Activated CD4-positive, alpha-beta T cell treated with anti-CD3 and anti-CD28 coated beads, Interleukin-2, amount 50 U/mL, for 24 hours (primary cell): ENCODE measurements around the gene PHF20.
"Not testable (repeated sequence)": the region's sequence is repeated elsewhere in the genome, so short reads cannot be mapped to it uniquely, and the experiment has no call there.

Source experiments
- DNase-seq, 2 donors: peaks; one replicate each; pipeline ENCODE4 v3.0.0-alpha.2; 2020; ENCODE audit warnings: low read depth in 1 of 2, low spot score in 1 of 2

The PHF20 gene

DNA sequence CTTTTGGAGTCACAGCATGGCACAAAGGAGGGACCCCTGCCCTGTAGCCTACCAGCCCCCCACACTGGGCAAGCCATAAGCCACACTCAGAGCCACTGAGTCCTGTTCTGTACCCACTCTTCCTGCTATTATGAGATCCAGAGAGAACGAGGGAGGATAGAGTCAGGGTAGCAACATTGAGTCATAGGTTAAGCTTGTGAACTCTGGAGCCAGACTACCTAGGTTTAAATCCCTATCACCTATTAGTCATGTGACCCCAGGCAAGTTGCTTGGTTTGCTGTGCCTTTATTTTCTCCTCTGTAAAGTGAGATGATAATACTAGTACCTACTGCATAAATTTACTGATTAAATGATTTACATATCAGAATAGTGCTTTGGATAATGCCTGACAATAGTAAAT is 197.1 kb downstream of the PHF20 start:
- no peak for DNase-seq

DNA sequence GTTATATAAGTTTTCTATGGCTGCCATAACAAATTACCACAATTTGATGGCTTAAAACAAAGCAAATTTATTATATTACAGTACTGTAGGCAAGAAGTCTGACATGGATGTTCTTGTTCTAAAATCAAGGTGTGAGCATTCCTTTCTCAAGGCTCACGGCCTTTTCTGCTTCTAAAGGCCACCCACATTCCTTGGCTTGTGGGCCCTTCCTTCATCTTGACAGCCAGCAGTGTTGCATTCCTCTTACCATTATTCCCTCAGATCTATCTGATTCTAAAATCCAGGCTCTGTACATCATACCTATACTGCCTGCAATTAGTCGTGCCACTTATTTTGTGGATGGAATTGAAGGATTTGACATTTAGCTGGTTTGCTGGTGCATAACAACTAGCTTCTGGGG is 200.2 kb downstream of the PHF20 start:
- no peak for DNase-seq

DNA sequence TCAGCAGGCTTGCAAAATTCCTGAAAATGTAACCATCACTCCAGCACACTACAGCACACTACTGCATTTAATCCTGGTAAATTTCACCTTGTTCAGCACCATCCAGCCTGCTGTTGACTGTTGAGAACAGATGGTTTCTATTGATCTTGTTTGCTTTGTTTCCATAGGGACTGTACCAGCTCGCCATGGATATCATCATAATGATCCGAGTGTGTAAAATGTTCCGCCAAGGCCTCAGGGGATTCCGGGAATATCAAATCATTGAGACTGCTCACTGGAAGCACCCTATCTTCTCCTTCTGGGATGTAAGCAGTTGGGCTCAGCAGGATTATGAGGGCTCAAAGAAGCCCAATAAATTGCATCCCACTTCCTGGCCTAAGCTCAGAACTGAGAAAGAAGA is 200.6 kb downstream of the PHF20 start:
- no peak for DNase-seq

DNA sequence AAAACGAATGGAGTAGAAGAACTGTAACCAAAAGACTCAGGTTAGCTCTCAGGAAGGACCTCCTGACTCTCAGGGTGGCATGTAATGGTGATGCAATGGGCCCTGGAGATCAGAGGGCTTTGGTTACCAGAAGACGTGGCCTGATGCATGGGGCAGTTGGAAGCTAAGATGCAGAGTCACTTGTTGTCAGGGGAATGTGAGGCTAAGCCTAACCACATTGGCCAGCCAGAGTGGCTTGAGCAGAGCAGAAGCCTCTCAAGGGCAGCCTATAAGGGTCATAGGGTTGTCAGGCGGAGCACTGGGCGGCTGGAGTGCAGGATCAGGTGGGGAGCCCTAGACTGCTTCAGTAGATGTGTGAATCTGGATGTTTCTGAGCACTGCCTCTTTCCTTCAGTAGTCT is 202.4 kb downstream of the PHF20 start:
- DNase-seq = no peak

DNA sequence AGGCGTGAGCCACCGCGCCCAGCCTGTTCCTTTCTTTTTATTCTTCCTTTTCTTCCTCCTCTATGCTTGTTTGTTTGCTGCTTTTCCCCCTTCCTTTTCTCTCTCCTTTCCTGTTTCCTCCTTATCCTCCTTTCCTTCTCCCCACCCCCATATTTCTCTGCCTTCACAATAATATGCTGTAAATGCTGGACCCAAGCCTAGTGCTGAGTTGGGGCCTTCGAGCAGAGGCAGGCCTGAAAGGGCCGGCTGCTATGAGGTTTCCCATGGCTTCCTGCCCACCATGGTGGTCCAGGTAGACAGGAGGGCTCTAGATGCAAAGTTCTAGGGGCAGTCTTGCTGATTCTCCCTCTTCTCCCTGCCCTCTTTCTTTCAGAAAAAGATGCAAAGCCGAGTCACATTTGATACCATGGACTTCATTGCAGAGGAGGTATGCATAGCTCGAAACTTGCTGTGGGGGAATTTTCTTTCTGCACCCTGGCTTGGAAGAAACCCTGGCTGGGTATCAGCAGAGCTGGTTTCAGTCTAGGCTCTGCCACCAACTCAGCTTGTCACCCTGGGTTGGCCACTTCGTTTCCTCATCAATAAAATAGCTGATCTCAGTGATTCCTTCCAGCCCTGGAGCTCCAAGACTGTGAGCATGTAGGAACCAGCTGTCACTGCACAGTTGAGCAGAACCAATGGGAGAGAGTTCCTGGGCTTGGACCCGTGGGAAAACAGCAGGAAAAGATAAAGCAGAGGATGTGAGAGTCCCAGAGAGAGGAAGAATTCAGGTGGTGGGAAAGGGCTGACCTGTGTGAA is 204.0 kb downstream of the PHF20 start:
- no peak for DNase-seq

- no peak for DNase-seq
Observed at GRCh38 chr20:35978041-35978513, 206.3 kb downstream of the PHF20 start.

- no peak for DNase-seq
Observed at GRCh38 chr20:35979544-35979943, 207.7 kb downstream of the PHF20 start.

- no peak for DNase-seq
Observed at GRCh38 chr20:35981969-35982368, 210.2 kb downstream of the PHF20 start.

GRCh38 chr20:35984382-35984781 is 212.6 kb downstream of the PHF20 start:
- no peak for DNase-seq

DNA sequence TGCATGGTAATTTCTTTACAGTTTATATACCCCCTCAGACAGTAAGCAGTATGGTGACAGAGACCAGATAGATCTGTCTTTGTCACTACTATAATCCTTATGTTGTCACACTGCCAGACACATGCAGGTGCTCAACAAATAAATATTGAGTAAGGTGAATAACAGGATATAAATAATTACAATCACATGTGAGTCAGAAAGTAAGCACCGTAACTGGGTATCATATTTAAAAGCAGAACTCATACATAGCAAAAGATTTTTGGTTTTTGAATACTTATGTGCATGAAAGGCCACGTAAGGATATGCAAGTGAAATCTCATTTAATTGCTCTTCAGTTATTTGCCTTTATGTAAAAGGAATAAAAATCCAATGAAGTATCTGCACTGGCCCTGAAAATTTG is 214.0 kb downstream of the PHF20 start:
- no peak for DNase-seq

DNA sequence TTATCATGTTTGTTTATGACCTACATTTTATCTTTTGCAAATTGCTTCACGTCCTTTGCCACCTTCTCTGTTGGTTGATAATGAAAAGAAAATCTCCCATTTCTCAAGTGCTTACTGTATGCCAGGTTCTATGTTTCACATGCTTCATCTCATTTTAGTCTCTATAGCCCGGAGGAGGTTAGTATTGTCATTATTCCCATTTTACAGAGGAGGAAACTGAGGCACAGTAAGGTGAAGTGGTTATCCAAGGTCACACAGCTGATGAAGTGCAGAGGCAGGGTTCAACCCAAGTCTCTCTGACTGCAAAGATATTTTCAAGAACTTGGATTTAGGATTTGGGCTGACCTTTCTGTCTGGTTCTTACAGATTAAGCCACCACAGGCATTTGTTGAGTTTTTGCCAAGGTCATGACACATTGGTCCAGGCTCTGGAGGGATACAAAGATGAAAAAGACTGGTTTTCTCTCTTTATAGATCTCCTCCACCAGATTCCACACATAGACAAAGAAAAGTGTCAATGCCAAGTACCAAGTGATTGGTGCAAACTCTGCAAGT is 217.2 kb downstream of the PHF20 start:
- no peak for DNase-seq

DNA sequence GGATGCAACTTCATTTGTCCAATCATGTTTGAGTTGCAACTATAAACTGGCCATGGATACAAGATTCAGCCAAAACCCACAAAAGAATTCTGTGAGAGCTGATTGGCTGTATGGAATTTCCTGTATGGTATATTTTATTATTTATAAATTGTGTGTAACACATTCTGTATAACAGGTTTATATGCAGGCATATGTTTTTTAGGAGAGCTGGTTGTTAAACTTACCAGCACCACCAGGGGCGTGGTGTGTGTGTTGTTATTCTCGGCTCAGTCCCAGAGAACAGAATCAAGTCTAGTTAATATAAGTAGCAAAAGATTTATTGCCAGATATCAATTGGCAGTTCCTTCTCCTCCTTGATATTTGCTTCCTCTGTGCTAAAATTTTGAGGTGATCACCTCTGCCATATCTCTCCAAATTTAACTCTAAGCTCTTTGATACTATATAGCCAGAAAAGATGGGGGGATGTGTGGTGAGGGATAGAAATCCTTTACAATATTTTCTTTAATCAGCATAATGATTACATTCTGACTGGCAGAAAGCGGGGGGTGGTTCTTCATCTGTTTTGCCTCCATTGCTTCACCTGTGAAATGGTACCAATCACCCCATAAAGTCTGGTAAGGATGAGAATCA is 219.4 kb downstream of the PHF20 start:
- no peak for DNase-seq

GRCh38 chr20:35992713-35993335 is 221.0 kb downstream of the PHF20 start:
- DNase-seq = peak in 1 of 2 donors; percentile 37

- DNase-seq = peak; percentile 63 to 66
Observed at GRCh38 chr20:35994994-35995453, 223.2 kb downstream of the PHF20 start.

GRCh38 chr20:35996492-35996891 is 224.7 kb downstream of the PHF20 start:
- not testable (repeated sequence) for DNase-seq
